ENCODE measurements around the gene TMEM170B.

DNA sequence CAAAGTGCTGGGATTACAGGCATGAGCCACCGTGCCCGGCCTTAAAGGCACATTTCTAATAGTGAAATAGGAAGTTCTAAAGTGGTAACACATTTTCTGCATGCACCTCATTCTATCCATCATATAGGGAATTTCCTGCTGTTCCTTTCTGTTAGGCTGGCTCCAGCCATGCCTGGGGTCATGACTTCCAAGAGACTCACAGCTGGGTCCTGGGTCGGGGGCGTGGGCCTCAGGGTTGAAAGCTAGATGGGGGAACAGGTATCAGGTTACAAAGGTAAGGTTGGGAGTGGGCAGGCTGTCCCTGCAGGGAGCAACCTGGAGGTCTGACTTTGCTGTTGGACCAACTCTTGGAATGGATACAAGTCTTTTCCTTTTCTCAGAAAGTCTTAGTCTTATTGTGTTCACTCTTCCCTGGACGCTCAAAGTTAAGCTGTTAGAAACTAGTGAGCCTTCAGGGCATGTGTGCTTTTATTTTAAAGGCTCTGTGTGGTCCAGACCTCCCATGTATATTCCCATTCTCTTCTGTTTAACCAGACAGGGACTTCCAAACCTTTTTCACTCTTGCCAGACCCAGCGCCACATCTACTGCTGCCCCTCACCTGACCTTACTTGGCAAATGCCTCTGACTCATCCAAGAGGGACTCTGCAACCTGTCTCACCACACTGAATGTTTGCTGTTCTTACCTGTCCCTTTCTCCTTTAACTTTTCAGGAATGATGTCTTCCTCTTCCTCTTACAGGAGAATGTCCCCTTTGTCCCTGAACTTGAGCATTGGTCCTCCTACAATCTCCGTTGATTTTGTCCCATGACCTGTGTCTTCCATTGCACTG lies 64.4 kb downstream of the TMEM170B start:
- no peak for TF ChIP-seq EZH2 (IDR thresholded peaks at IDR 0.05; ENCODE audit: low read length)
- TF ChIP-seq, protein P1, sequence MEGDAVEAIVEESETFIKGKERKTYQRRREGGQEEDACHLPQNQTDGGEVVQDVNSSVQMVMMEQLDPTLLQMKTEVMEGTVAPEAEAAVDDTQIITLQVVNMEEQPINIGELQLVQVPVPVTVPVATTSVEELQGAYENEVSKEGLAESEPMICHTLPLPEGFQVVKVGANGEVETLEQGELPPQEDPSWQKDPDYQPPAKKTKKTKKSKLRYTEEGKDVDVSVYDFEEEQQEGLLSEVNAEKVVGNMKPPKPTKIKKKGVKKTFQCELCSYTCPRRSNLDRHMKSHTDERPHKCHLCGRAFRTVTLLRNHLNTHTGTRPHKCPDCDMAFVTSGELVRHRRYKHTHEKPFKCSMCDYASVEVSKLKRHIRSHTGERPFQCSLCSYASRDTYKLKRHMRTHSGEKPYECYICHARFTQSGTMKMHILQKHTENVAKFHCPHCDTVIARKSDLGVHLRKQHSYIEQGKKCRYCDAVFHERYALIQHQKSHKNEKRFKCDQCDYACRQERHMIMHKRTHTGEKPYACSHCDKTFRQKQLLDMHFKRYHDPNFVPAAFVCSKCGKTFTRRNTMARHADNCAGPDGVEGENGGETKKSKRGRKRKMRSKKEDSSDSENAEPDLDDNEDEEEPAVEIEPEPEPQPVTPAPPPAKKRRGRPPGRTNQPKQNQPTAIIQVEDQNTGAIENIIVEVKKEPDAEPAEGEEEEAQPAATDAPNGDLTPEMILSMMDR (optimal IDR thresholded peaks at IDR 0.05 in 1 of 3, IDR thresholded peaks at IDR 0.05 in 1 of 3, conservative IDR thresholded peaks at IDR 0.05 in 1 of 3; ENCODE audit: extremely low read depth in 1 of 3, insufficient read depth in 2 of 3, low read length in 3 of 3): no peak
